Activated CD4-positive, CD25-positive, alpha-beta regulatory T cell treated with anti-CD3 and anti-CD28 coated beads, Interleukin-2, amount 50 U/mL, for 16 hours (primary cell): Measurements from ENCODE around the gene ELK1.
A peak's percentile ranks its signal among the peaks of the same experiment; 100 is the strongest.

Source experiments
- DNase-seq: peaks from one replicate; pipeline ENCODE4 v3.0.0-alpha.2; 2020; ENCODE audit warnings: low read depth, low spot score

Gene ELK1

GRCh38 chrX:47645530-47645929, 4.8 kb downstream of the ELK1 start:
- no peak for DNase-seq

GRCh38 chrX:47644557-47645091, 5.7 kb downstream of the ELK1 start:
- DNase-seq = no peak

- no peak for DNase-seq
Observed at GRCh38 chrX:47643926-47644325, 6.4 kb downstream of the ELK1 start.

GRCh38 chrX:47638816-47639215, 11.5 kb downstream of the ELK1 start:
- DNase-seq = no peak

- no peak for DNase-seq
Observed at GRCh38 chrX:47637546-47638195, 12.7 kb downstream of the ELK1 start.

- no peak for DNase-seq
Observed at GRCh38 chrX:47634871-47635575, 15.3 kb downstream of the ELK1 start.

- no peak for DNase-seq
Observed at GRCh38 chrX:47633689-47634590, 16.4 kb downstream of the ELK1 start.

GRCh38 chrX:47632666-47633065, 17.7 kb downstream of the ELK1 start:
- no peak for DNase-seq

- no peak for DNase-seq
Observed at GRCh38 chrX:47631676-47632075, 18.7 kb downstream of the ELK1 start.

GRCh38 chrX:47629419-47630200, 20.8 kb downstream of the ELK1 start, which contains the start of gene CFP:
Gene CFP (minus strand): TSS chrX:47629930. CDS start chrX:47629844, 86 bp downstream.
- DNase-seq = no peak

GRCh38 chrX:47628982-47629381, 21.4 kb downstream of the ELK1 start:
- DNase-seq = no peak

- no peak for DNase-seq
Observed at GRCh38 chrX:47625365-47625764, 25.0 kb downstream of the ELK1 start.

- DNase-seq = peak; percentile 3
Observed at GRCh38 chrX:47623540-47624027, 26.8 kb downstream of the ELK1 start.

GRCh38 chrX:47621851-47622250, 28.5 kb downstream of the ELK1 start:
- DNase-seq = no peak

GRCh38 chrX:47620303-47620685, 30.1 kb downstream of the ELK1 start:
- DNase-seq = no peak

GRCh38 chrX:47619486-47620302, 30.7 kb downstream of the ELK1 start, which contains the start of gene SYN1:
Gene SYN1 (minus strand): TSS chrX:47619857. CDS start chrX:47619728, 129 bp downstream.
- DNase-seq = peak; percentile 45

- DNase-seq = no peak
Observed at GRCh38 chrX:47618923-47619485, 31.4 kb downstream of the ELK1 start.

- DNase-seq = no peak
Observed at GRCh38 chrX:47614618-47615017, 35.7 kb downstream of the ELK1 start.

- DNase-seq = no peak
Observed at GRCh38 chrX:47613082-47613481, 37.3 kb downstream of the ELK1 start.

- DNase-seq = no peak
Observed at GRCh38 chrX:47612418-47612817, 37.9 kb downstream of the ELK1 start.
